Stimulated activated CD8-positive, alpha-beta memory T cell treated with anti-CD3 and anti-CD28 coated beads, Interleukin-15, amount 100 ng/mL, for 48 hours (primary cell): ENCODE measurements around the gene MDC1.

Experiments
- DNase-seq, 2 donors: peaks; one replicate each; pipeline ENCODE4 v3.0.0-alpha.2; 2020; ENCODE audit warnings: low read depth in 2 of 2

MDC1 gene

DNA sequence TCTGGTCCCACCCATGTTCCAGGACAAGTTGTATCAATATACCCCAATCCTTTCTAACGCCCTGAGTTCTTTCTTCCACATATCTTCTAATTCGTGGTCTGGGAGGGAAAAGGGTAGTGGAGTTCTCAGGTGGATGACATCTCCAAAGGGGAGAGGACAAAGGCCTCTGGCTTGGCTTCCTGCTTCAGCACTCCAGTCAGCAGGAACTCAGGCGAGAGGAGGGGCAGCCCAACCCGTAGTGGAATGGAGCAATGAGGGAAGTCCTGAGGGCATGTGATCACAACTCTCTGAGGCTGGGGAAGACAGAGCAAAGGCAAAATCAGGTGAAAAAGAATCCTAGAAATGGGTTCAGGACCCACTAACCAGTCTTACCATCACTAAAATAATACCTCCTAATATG is 16.7 kb downstream of the MDC1 start:
- no peak for DNase-seq

DNA sequence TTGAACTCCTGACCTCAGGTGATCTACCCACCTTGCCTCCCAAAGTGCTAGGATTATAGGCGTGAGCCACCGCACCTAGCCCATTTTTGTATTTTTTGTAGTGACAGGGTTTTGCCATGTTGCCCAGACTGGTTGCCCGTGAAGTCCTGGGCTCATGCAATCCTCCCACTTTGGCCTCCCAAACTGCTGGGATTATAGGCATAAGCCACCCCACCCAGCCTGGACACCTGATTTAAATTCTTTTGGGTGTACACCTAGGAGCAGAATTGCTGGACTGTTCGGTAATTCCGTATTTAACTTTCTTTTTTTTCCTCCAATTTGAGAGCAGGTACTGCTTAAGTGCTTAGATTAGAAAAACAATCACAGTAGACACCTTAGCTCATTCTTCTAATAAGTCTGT is 20.6 kb downstream of the MDC1 start:
- no peak for DNase-seq

DNA sequence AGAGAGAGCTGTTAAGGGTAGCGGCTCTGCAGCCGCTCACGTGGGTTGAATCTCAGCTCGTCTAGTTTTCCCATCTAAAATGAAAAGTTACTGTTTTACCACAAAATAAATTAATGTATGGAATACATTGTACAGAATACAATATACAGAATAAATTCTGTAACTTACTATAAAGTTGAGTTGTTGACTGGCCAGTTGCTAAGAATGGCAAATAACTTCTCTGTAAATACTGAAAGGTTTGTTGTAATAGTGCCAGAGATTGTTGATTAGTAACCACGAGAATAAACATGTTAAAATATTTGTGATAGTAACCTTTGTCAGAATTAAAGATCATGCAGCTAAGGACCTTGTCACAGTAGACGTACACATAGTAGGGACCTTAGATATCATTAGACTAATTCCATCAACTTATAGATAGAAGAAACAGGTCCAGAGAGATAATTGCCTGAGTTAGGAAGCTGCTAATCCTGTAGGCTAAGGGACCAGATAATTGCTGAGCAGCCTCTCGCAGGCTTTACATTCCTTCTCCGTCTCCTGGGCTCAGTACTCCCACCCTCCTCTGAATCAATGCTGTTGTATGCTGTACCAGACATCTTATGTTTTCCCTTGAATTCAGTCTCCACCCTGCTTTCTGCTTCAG is 25.8 kb downstream of the MDC1 start:
- DNase-seq: no peak

DNA sequence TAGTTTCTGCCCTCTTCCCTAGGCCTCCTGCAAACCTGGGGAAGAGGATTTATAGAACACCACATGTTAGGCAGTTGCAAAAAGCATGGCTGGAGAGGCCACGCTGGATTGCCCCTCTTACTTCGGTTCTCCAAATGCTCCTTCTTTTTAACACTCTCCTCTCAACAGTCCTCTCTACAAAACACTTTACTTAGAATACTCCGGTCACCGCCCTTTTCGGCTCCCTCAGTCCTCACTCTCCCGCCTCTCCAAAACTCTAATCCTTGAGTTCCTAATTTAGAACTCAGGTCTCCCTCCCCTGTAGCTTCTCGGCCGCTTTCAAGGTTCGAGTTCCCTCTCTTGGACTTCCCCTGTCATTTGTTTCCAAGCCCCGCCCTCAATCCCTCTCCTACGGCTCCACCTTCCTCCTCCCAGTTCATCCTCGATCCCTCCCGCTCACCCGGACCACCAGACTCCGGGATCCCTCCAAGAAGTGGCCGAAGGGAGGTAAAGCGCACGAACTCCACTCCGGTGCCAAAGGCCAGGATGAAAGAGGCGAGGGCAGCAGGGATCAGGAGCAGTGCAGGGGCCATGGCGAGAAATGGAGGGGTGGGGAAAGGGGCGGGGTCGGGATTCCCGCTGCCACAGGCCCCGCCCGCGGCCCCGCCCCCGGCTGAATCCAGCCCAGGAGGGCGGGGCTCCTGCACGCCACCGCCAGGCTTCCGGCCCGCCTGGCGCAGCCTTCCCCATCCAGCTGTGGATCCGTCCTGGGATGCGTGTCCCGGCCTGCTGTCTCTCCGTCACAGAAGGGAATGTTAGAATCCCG is 26.5 kb downstream of the MDC1 start, which contains the start of gene NRM:
NRM (minus strand) TSS at position 582 of the 805 bp plus-strand sequence; CDS start at position 572, 10 bp downstream.
- peak; percentile 64 to 71 for DNase-seq

DNA sequence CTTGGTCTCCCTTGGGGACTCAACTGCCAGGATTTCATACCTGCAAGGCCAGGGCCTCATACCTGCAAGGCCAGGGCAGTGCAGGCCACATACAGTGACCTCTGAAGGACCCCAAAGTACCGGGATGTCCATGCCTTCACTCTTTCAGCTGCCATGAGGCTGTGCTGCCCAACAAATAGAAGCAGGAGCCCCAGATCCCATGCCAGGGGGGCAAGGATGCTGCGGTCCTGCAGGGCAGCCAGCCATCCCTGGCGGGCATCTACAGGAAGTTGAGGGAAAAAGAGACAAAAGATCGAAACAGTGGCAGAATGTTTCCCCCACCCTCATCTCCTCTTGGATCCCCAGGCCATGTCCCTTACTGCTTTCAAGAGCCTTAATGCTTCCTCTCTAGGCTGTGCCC is 27.1 kb downstream of the MDC1 start:
- DNase-seq: no peak

DNA sequence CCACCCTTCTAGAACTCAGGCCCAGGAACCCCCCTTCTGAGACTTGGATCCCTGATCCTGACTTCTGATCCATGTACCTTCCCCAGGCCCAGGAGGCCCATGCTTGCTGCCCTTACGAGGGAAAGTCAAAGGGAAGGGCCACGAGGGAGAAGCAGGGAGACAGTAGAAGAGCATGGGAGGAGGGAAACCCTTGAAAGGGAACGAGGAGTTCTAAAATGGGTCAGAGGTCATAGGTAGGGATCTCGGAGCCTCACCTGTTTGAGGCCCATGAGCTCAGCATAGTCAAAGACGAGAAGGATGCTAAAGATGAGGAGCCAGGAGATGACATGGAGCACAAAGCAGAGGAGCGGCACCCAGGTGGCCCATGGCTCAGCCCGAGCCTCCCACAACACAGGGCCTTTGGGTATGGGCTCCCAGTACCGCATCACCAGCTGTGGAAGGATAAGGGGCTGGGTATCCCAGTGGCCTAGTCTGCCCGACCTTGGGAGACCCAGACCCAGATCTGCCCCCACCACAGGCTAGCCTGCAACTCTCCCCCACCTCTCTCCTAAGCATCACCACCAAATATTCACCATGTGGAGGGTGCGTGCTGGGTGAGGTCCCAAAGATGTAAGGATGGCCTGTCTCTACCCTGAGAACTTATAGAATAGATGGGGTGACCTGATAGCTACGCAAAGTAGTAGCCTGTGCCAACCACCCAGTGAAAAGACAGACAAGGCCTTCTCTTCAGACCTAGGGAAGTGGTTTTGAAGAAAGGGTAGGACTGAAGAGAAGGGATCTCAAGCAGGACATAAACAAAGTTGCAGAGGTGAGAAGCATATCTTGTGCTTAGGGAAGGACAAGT is 27.8 kb downstream of the MDC1 start:
- no peak for DNase-seq

DNA sequence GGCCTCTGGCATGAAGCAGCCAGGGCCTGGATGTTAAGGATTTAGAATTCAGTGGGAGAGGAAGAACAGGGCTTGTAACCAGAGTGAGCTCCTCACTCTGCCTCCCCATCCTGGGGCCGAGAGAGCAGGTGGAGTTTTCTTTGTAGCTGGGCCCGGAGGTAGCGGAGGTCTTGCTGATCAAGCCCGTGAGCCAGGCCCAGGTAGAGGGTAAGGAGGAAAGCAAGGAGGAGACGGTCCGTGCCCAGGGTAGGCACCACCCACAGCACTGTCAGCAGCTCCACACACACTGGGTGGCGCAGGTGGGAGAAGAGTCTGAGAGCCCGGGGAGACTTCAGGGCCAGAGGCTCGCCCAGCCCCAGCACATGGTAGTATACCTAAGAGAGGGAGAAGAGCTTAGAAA is 28.5 kb downstream of the MDC1 start:
- no peak for DNase-seq

DNA sequence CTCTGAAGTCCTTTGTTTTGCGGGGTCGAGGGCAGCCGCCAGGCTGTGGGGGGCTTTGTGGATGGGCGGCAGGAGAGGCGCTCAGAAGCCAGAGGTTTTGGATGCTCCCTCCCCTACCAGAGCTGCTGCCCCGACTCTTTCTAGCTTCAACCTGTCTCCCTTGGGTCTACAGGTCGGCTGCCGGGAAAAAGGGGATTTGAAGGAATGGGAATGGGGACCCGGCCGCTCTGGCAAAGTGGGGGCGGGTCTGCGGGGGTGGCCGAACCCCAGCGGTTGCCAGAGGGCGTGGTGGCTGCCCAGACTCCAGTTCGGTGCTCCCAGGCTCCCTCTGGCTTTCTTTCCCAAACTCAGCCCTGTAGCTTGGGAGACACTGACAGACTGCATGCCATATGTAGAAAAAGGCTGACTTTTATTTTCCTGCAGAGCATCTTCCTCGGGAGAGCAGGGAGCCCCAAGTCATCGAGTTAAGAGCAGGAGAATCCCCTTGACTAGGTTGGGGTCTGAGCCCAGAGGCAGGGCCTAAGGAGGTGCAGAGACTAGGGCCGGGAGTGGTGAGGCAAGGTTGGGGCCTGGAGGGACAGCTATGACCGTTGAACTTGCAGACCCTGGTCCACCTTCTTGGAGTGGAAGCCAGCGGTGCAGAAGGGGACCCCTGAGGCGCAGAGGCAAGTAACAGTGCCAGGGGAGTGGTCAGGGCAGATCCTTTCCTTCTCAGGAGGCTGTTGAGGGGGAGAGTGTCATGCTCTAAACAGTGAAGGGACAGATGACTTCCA is 29.2 kb downstream of the MDC1 start:
- DNase-seq: no peak

DNA sequence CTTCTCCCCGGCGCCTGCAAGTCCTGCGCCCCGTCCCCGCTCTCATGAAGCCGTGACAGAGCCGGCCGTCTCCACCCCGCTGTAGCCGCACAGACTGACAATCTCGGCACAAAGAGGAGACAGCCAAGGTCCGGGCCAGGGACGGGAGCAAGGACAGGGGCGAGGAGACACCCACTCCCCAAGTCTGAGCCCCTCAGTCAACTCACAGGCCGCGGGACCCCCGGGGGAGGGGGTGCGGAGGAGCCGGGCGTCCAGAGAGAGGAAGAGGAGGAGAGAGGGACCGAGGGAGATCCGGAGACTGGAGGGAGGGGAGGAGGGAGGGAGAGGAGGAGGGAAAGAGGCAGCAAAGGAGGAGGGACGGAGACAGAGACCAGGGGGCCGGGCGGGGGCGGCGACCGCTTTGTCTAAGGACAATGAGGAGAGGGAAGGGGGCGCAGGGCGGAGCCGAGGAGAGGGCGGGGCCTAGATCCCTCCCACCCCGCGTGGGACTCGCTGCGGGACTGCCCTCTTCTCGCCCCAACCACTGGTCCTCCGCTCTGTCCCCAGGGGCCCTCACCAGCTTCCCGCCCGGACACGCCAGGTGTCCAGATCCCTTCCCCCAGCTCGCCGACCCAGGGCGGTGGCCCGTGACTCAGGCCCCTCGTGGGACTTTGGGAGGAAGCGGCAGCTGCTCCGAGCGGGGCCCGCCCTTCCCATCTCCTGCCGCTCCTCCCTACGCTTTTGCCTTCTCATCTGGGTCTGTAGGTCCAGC is 30.0 kb downstream of the MDC1 start:
- peak; percentile 83 for DNase-seq

DNA sequence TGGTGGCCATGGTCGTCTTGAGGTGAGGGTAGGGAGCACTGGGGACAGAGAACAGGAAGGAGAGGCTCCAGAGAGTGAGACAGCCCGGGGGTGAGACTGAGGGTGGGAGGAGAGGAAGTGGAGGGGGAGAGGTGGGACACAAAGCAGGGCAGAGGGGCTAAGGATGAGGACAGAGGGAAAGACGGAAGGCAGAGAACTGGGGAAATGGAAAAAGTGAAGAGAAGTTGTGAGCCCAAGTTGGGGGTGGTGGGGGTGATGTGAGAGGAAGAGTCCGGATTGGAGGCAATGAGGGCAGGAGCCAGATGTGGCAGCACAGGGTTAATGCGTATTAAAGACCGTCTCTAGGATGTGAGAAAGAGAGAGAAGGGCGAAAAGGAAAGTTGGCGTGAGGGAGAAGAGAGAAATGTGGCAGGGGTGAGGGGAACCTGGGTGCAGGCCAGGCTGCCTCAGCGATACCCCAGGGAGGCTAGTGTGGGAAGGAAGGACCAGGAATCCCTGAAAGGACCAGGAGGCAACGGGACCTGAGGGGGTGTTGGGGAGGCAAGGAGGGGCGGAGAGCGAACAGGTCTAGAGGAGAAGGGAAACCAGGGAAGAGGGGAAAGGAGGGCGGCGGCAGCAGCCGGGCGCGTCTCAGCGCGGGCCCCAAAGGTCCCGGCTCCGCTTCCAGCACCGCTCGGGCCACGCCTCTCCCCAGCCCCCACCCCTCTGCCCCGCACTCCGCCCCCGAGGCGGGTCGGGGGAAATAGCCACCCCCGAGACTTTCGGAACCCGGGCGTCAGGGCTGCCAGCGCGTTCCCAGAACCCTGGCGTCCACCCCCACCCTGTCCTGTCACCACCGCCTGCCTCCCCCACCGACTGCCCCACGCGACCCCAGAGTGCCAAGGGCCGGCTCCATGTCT is 30.8 kb downstream of the MDC1 start, which contains the start of gene PPP1R18:
PPP1R18 (minus strand) TSS at position 637 of the 899 bp plus-strand sequence; CDS start at position 10, 627 bp downstream.
- peak; percentile 81 to 85 for DNase-seq

DNA sequence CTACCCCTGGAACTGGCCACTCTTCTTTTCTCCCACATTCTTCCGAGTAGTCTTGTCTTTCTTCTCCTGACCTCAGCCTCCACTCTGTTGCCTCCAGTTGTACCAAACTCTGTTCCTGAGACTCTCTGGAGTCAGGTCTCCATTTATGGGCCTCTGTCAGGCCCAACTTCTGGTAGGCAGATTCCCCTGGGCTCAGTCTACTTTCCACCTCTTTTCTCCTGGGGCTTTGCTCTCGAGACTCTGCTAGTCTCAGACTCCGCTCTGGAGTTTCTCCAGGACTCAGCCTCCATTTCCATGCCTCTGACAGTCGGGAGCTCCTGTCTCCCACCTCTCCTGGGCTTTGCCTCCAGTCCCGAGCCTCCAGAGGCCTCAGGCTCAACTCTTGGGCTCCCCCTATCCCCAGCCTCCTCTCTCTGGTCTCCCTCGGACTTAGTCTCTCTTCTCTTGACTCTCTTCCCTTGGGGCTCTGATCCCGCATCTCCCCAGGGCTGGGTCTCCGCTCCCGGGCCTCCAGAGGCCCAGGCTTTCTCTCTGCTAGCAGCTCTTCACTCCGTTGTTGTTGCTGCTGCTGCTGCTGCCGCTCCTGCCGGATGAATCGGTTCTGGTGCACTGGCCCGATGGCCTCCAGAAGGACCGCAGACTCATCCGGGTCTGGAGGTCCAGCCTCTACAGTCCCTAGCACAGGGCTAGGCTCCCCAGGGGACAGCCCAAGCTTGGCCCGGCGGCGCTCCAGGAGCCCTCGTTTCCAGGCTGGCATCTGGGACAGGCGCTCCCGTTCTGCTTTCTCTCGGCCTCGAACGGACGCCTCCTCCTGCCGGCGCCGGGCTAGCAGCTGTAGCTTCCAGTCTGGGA is 31.7 kb downstream of the MDC1 start:
- DNase-seq: no peak

DNA sequence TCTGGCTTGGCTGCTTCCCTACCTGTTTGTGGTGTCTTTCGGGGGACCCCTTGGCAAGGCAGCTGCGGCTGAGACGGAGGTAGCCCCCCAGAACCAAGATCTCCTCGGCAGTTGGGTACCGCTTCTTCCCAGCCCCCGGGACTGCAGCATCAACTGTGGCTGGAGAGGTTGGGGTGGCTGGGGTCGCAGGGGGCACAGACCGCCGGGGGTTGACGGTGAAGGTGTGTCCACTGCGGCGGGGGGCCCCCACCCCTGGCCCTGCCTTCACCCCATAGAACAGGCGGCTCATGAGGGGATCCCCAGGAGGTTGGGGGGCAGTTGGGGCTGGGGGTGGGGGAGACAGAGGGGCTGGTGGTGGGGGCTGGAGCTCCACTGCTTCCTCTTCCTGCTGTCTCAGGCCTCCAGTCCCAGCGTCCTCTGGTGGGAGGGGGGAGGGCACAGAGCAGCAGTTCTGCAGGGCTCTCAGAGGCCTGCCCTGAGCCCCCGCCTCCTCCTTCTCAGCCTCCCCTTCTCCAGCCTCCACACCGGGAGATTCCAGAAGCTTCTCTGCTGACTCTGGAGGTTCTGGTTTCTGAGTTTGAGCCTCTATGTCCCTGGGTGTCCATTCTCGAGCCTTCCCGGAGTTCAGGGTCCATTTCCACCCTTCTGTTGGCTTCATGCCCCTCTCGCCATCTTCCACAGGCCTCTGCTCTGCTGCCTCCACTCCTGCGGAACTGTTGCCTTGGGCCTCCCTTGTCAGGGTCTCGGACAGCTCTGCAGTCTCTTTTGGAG is 32.5 kb downstream of the MDC1 start:
- peak in 1 of 2 donors; percentile 50 for DNase-seq

DNA sequence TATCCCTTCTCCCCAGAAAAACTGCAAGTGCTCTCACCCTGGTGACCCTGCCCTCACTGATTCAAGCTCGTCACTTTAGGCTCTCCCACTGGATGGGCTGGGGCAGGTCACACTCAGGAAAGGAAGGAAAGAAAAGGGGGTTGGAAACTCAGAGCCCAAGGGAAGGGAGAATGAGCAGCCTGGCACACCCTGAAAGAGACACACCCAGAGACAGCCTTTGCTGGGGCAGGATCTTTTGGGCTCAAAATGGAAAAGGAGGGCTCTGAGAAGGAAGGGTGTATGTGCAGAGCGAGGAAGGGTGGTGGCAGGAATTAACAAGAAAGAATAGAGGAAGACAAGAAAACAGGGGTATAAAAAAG is 33.1 kb downstream of the MDC1 start:
- DNase-seq: no peak

DNA sequence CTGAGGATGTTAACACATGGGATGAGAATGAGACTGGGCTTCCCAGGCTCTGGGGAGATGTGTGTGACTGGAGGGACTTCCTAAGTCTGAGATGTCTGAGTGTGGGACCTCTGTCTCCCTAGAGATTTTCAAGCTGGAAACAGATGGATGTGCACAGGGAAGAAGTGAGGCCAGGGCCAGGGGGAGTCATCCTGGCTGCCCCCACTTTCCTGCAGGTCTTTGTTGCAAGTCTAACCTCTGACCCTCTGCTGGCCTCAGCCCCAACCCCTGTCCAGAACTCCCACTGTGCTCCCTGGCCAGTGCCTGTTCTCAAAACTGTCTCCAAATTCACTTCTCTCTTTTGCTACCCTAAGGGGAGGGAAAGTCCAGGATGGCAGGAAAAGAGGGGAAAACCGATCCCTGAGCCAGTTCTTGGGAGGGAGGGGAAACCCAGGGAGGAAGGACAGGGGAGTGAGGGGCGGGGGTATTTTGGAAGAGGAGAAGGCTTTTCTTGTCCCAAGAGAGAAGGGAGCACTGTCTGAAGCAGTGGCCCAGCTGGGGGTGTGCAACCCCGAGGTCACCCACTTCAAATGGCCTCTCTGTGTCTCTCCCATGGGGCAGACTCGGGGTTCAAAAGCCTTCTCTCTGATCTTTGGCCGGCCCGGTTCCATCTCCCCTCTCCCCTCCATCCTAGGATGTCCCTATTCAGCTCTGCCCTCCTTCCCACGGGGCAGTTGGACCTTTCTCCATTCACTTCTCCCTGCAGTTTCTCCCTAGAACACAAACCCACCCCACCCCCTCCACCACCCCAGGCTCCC is 33.7 kb downstream of the MDC1 start:
- DNase-seq: no peak

DNA sequence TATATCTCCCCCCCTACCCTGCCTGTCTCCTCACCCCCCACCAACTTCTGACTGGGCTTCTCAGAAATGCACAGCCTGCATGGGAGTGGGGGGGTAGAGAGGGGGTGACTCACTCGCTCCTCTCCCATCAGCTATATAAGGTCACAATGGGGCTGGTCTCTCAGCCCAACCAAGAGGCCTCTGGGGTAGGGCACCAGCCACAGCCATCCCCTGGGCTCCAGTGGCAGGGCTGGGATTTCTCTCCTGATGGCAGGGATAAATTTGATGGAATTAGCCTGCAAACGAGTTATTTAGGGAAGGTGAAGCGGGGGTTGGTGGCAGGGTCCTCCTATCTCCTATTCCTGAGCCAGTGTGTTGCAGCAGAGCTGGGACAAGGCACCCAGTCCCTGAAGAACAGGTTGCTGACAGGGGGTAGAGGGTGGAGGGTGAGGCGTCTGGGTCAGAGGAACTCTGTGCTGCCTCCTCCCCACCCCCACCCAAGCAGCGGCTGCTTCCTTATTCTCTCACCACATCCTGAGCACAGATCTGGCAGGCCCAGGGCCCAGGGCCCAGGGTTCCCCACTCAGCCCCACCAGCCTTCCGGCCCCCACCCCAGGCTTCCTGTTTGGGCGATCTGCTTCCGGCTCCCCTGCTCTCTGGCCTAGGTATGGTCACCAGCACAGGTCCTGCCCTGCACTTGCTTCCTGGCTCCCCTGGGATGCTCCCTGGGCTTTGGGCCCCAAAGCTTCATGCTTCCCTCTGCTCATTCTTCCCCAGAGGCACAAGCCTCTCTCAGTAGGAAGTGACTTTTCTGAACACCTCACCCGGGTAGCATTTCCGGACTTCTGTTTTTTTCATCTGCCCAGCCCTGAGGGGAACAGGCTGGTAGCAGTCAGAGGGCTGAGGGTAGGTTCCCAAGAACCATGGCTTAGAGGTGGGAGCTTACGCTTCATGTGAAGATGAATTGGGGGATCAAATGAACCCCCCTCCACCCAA is 34.7 kb downstream of the MDC1 start:
- DNase-seq: peak; percentile 84 to 86

DNA sequence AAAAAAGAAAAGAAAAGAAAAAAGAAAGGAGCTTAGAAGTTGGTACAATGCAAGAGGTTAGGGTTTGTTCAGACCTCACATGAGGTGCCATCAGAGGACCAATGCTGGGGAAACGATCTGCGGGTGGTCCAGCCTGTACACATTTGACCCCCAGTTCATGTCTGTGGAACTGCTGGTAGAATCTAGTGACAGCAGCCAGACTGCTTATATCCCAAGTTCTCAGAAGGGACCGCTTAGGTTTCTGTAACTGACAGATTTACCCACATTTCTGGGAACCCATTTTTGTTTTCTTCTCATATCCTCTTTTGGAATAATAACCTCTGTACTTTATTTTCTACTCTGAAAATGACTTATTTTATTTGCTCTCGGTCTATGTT is 35.3 kb downstream of the MDC1 start:
- DNase-seq: no peak
